Muscle of leg (tissue), 11 donors: Measurements from ENCODE around the gene SHISA9. TPM values are rescaled to one million over a fixed set of nuclear protein-coding genes. Genes with fewer than 3 reads are reported as not detected.
A peak's percentile ranks its signal among the peaks of the same experiment; 100 is the strongest.

Experiments used
- DNase-seq: peaks from one replicate; pipeline ENCODE4 v3.0.0; 2013
- H3K27ac ChIP-seq: one replicate; pipeline ENCODE4 v1.5.1; 2013; ENCODE audit warnings: mild to moderate bottlenecking, low read length, control low read depth
- H3K27me3 ChIP-seq: one replicate; pipeline ENCODE4 v1.6.1; 2013; ENCODE audit warnings: low read length; ENCODE audit not compliant: control insufficient read depth, insufficient read depth
- H3K36me3 ChIP-seq: one replicate; pipeline ENCODE4 v1.6.1; 2013; ENCODE audit warnings: low read length; ENCODE audit not compliant: control insufficient read depth, insufficient read depth
- H3K4me1 ChIP-seq: one replicate; pipeline ENCODE4 v1.6.1; 2013; ENCODE audit warnings: low read length; ENCODE audit not compliant: control insufficient read depth, insufficient read depth
- H3K4me3 ChIP-seq: one replicate; pipeline ENCODE4 v1.5.1; 2013; ENCODE audit warnings: low read length, control low read depth
- H3K9me3 ChIP-seq: replicated peaks from 2 replicates; pipeline ENCODE4 v1.6.1; 2013; ENCODE audit warnings: low read depth, low read length; ENCODE audit not compliant: control insufficient read depth
- WGBS: methylation state at CpG from one replicate; pipeline ENCODE4 v1.1.5; 2013; ENCODE audit warnings: missing lambda C conversion rate; ENCODE audit not compliant: insufficient coverage; 5-methylcytosine and 5-hydroxymethylcytosine counted together
- polyA plus RNA-seq, 8 donors: library from polyadenylated mRNA; unstranded; fragments of 120-200 nt; gene quantifications; one replicate each; pipeline versions ENCODE4 v1.2.1 to v1.2.3, GENCODE V29; 2013; ENCODE audit warnings: inconsistent platforms in 1 of 8, low replicate concordance in 1 of 8; ENCODE audit not compliant: insufficient read length in 8 of 8, insufficient read depth in 1 of 8
- total RNA-seq: library from RNA; stranded (reverse); fragments of 120-200 nt; gene quantifications from one replicate; pipeline ENCODE4 v1.2.4, GENCODE V29; 2013

Gene SHISA9
- total and polyA plus RNA-seq, 9 donors = 0.04 to 0.31 (median 0.14) TPM

DNA sequence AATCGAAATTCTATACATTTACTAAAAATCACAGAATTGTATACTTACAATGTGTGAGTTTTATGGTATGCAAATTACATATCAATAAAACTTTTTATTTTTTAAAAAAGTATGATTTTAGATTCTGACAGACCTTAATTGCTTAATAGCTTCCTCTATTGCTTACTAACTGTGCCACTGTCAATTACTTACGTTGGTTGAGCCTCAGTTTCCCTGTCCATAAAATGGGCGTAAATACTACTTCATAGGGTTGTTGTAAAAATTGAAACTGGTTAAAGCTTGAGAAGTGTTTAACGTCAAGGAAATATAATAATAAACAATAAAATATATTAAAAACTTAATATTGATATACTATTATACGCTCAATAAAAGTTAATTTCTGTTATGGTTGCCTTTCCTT, 203.4 kb downstream of the SHISA9 start:
- DNase-seq = no peak
- Histone ChIP-seq H3K4me1 (no peaks in the 10 kb centered on the region), H3K9me3 (peaks cover 4% of the 10 kb centered on the region), H3K27me3 (no peaks in the 10 kb centered on the region), H3K36me3 (no peaks in the 10 kb centered on the region), H3K27ac (no peak overlapping the region), H3K4me3 (no peak overlapping the region)
- WGBS = no CpG with 5 or more reads among the region's 5 CpGs

DNA sequence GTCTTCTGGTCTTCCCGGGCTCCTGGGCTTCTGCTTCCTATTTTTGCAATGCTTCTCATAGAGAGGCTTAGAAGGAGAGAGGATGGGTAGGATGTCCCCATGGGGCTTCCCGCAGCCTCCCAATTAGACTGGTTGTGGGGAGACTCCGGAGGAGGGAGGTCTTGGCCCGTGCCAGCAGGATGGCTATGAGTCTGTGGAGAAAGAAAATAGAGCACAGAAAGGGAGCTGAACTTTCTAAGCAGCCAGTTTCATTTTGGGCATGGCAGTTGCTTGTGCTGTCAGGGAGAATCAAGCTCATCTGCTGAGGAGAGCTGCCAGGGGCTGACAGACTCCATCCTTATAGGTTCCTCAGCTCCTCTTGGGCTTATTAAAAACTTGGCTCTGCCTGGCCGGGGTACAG, 204.0 kb downstream of the SHISA9 start:
- no peak overlapping the region for H3K27ac ChIP-seq
- no peaks in the 10 kb centered on the region for H3K36me3 ChIP-seq
- H3K27me3 ChIP-seq = no peaks in the 10 kb centered on the region
- H3K4me1 ChIP-seq = no peaks in the 10 kb centered on the region
- H3K4me3 ChIP-seq = no peak overlapping the region
- H3K9me3 ChIP-seq = peaks cover 4% of the 10 kb centered on the region
- 76% methylated on average over 3 of the region's 5 CpGs for WGBS
- DNase-seq = no peak

DNA sequence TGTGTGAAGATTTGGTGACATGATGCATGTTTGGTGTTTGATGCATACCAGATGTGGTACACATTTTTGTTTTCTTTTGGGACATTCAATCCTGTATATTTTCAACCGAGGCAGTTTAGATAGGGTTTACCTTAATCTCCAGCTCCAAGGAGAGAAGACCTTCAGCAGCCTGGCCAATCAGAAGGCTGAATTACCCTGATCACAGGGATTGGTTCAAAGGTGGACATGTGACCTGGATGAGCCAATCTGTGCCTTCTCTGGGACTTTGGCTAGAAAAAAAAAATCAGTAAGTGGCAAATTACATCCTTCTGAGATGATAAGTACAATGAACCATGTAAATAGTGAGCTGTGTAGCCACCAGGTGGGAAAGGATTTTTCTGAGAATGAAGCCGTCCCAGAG, 205.1 kb downstream of the SHISA9 start:
- no peaks in the 10 kb centered on the region for H3K27me3 ChIP-seq
- peaks cover 4% of the 10 kb centered on the region for H3K9me3 ChIP-seq
- no peaks in the 10 kb centered on the region for H3K4me1 ChIP-seq
- no peak for DNase-seq
- WGBS = no CpG with 5 or more reads among the region's 2 CpGs
- no peak overlapping the region for H3K27ac ChIP-seq
- H3K36me3 ChIP-seq = no peaks in the 10 kb centered on the region
- no peak overlapping the region for H3K4me3 ChIP-seq

DNA sequence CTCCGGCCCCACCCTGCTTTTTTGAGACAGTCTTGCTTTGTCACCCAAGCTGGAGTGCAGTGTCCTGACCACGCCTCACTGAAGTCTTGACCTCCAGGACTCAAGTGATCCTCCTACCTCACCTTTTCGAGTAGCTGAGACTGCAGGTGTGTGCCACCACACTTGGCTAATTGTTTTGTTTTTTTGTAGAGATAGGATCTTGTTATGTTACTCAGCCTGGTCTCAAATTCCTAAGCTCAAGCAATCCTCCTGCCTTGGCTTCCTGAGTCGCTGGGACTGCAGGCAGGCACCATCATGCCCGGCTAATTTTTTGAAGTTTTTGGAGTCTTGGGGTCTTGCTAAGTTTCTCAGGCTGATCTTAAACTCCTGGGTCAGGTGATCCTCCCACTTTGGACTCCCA, 206.7 kb downstream of the SHISA9 start:
- no peaks in the 10 kb centered on the region for H3K36me3 ChIP-seq
- DNase-seq = no peak
- no peaks in the 10 kb centered on the region for H3K4me1 ChIP-seq
- H3K9me3 ChIP-seq = peaks cover 4% of the 10 kb centered on the region
- no peak overlapping the region for H3K4me3 ChIP-seq
- no peaks in the 10 kb centered on the region for H3K27me3 ChIP-seq
- H3K27ac ChIP-seq = no peak overlapping the region
- 42% methylated on average over 2 of the region's 5 CpGs for WGBS

DNA sequence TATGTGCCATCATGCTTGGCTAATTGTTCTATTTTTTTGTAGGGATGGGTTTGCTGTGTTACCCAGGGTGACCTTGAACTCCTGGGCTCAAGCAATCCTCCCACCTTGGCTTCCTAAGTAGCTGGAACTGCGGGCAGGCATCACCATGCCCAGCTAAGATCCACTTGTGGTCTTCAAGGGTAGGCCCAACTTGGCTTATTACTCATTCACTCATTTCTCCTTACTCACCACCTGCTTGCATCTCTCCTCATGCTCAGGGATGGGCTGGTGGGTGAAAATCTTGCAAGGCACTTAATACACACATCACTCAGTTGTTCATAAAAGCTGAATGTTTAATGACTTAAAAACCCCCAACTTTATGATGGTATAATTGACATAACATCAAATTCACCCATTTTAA, 207.8 kb downstream of the SHISA9 start:
- Histone ChIP-seq H3K27ac (no peak overlapping the region), H3K9me3 (peaks cover 4% of the 10 kb centered on the region), H3K4me1 (no peaks in the 10 kb centered on the region), H3K27me3 (no peaks in the 10 kb centered on the region), H3K36me3 (no peaks in the 10 kb centered on the region), H3K4me3 (no peak overlapping the region)
- WGBS = 80% methylated on average over 1 of the region's 1 CpG
- no peak for DNase-seq

DNA sequence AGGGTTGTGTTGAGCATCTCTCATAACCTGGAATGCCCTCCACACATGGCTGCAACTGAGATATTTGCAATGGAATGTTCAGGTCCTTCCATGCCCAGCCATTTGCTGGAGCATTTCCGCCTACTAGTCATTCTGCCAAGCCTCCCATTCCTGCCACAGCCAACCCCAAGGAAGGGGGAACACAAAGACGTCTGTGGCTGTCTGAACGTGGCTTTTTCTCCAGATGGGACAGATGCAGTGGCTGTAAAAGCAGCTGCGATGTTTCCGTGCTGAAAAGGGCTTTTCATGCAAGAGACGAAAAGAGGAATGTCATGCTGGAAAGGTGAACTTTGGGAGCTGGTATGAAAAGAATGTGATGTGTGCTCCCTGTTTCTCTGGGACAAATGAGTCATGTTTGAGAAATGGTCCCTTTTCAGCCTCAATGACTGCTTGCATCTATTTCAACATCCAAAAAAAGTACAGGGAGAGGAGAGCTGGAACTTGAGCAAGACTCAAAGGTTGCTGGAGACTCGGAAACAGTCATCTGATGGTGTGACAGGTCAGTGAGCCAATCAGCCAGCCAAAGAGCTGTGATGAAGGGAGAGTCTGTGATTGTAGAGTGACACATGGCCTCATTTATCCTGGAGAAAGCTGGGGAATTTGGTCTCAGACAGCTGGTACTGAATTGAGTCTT, 208.9 kb downstream of the SHISA9 start:
- Histone ChIP-seq H3K27ac (no peak overlapping the region), H3K9me3 (peaks cover 4% of the 10 kb centered on the region), H3K4me3 (no peak overlapping the region), H3K4me1 (no peaks in the 10 kb centered on the region), H3K27me3 (no peaks in the 10 kb centered on the region), H3K36me3 (no peaks in the 10 kb centered on the region)
- WGBS = 31% methylated on average over 6 of the region's 7 CpGs
- DNase-seq = peak; percentile 19

DNA sequence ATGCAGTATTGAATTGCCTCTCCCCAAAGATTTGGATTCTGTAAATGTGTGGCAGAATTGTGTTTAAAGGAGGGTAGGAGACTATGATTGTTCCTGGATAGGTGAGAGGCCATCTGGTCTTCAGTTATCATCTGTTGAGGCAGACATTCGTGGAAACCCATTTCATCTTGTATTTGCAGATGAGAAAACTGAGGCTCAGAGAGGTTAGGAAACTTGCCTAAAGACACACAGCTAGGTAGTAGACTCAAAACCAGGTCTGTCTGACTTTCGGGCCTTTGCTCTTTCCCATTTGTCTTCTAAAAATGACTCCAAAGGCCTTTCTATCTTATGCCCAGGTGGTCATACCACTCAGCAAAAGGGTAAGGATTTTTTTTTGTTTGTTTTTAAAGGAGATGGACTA, 210.3 kb downstream of the SHISA9 start:
- DNase-seq = no peak
- Histone ChIP-seq H3K27me3 (no peaks in the 10 kb centered on the region), H3K9me3 (peaks cover under 1% of the 10 kb centered on the region), H3K36me3 (no peaks in the 10 kb centered on the region), H3K4me1 (no peaks in the 10 kb centered on the region), H3K4me3 (no peak overlapping the region), H3K27ac (no peak overlapping the region)
- WGBS = 75% methylated on average over 1 of the region's 2 CpGs

DNA sequence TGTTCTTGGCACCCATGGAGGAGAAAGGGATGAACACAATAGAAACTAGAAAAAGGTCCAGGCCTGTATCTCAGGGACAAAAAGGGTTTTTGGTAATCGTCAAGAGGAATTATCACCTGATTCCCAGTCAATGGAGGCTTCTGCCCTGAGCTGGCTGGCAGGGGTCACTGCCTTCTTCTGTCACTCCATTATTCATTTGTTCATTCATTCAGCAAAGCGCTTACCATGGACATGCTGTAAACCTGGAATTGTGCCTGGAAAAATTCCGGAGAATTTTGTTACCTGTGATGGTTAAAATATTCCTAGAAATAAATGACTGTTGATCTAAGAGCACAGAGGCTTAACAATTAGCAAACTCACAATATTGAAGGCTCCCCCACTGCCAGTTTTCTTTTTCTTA, 212.3 kb downstream of the SHISA9 start:
- Histone ChIP-seq H3K27ac (no peak overlapping the region), H3K36me3 (no peaks in the 10 kb centered on the region), H3K27me3 (no peaks in the 10 kb centered on the region), H3K4me1 (no peaks in the 10 kb centered on the region), H3K4me3 (no peak overlapping the region), H3K9me3 (no peaks in the 10 kb centered on the region)
- 80% methylated on average over 1 of the region's 3 CpGs for WGBS
- DNase-seq = no peak

DNA sequence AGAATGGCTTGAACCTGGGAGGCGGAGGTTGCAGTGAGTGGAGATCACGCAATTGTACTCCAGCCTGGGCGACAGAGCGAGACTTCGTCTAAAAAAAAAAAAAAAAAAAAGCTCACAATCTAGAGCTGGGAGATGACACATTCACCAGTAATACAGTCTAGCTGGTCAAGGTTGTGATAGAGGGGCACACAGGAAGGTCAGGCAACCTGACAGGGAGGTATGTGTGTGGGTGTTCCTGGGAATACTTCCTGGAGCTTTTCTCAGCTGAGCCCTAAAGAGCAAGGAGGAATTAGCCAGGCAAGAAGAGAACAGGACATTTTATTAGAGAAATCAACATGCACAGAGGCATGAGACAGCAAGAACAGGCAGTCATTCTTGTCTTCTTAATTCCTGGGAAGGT, 216.7 kb downstream of the SHISA9 start:
- DNase-seq = no peak
- H3K27ac ChIP-seq = no peak overlapping the region

DNA sequence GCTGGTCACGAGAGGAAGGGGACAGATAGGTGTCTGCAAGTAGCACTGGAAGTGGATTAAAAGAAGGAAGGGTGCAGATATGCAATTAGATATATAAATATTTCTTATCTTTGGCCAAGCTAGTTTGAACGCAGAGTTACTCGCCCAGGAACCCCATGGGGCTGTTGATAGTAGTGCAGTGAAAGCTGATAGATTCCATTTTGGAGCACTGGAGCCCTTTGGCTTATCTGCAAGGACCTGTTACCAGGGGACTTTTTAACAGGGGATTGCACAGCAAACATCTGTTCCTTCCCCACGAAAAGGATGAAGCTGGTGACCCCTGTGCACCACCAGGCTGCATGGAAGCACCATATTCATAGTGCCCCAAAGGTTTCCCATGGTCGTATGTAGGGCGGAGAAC, 218.7 kb downstream of the SHISA9 start:
- H3K9me3 ChIP-seq = no peaks in the 10 kb centered on the region
- DNase-seq = no peak
- H3K27ac ChIP-seq = no peak overlapping the region
- H3K36me3 ChIP-seq = no peaks in the 10 kb centered on the region
- WGBS = 0% methylated on average over 1 of the region's 6 CpGs
- no peaks in the 10 kb centered on the region for H3K4me1 ChIP-seq
- no peak overlapping the region for H3K4me3 ChIP-seq
- H3K27me3 ChIP-seq = no peaks in the 10 kb centered on the region

More for the DNA sequence above, 216.7 kb downstream of the SHISA9 start:
- Histone ChIP-seq H3K9me3 (no peaks in the 10 kb centered on the region), H3K4me3 (no peak overlapping the region), H3K36me3 (no peaks in the 10 kb centered on the region), H3K27me3 (no peaks in the 10 kb centered on the region), H3K4me1 (no peaks in the 10 kb centered on the region)
- WGBS = no CpG with 5 or more reads among the region's 5 CpGs

DNA sequence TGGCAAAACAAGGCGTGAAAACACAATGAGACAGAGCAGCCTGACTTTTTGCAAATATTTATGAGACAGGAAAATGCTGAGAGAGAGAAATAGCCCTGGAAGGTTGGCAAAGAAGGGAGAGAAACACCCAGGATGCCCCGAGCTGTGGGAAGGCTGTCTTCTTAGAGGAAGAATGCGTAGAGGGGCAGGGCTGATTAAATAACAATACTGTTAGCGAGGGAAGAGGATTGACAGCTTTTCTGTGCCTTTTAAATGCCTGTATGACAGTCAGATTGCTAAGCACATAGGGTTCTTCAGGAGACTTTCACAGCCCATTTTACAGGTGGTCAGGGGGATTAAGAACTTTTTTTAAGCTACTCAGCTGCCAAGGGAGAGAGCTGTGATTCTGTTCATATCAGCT, 219.2 kb downstream of the SHISA9 start:
- Histone ChIP-seq H3K27ac (no peak overlapping the region), H3K36me3 (no peaks in the 10 kb centered on the region), H3K9me3 (no peaks in the 10 kb centered on the region), H3K27me3 (no peaks in the 10 kb centered on the region), H3K4me3 (no peak overlapping the region), H3K4me1 (no peaks in the 10 kb centered on the region)
- no peak for DNase-seq
- WGBS = 64% methylated on average over 4 of the region's 4 CpGs
